H1 (cell line): Measurements from ENCODE around the gene HS3ST6. TPM values are rescaled to one million over a fixed set of nuclear protein-coding genes. Genes with fewer than 3 reads are reported as not detected.

Source experiments
- CTCF ChIA-PET: fragments of 300-600 bp; sonication (Branson Sonifier 250); formaldehyde crosslinking; loops from one replicate; lab custom pipeline; 2021; ENCODE audit not compliant: partially characterized antibody; lab: Charles Lee
- POLR2A ChIA-PET: fragments of 300-600 bp; sonication (Branson Sonifier 250); formaldehyde crosslinking; loops from one replicate; lab custom pipeline; 2021; ENCODE audit warnings: inconsistent platforms; ENCODE audit not compliant: partially characterized antibody; lab: Charles Lee
- DNase-seq, 2 experiments: peaks; one replicate each; pipeline versions ENCODE4 v3.0.0 to v3.0.0-alpha.2; 2010 to 2022; ENCODE audit warnings: low spot score in 2 of 2, low read depth in 1 of 2, mixed read lengths in 1 of 2
- FAIRE-seq: peaks from 2 replicates; lab custom pipeline; 2011; peaks lifted over from hg19 to GRCh38; lab: Jason Lieb, UNC
- H2AFZ ChIP-seq: 2 replicates; pipeline ENCODE4 v1.8.1; 2012; ENCODE audit warnings: low read length, inconsistent platforms
- H2AK5ac ChIP-seq: 2 replicates; pipeline ENCODE4 v1.6.1; 2013; ENCODE audit warnings: low read depth, low read length
- H2BK120ac ChIP-seq: replicated peaks from 2 replicates; pipeline ENCODE3; 2013; ENCODE audit warnings: low read depth, low read length, inconsistent platforms
- H2BK12ac ChIP-seq: 2 replicates; pipeline ENCODE4 v1.6.1; 2013; ENCODE audit warnings: low read depth, low read length
- H2BK15ac ChIP-seq: 2 replicates; pipeline ENCODE4 v1.6.1; 2013; ENCODE audit warnings: low read length
- H2BK20ac ChIP-seq: 2 replicates; pipeline ENCODE4 v1.6.1; 2013; ENCODE audit warnings: low read length
- H2BK5ac ChIP-seq: 2 replicates; pipeline ENCODE4 v1.6.1; 2013; ENCODE audit warnings: low read depth, low read length
- H3K14ac ChIP-seq: 2 replicates; pipeline ENCODE4 v1.6.1; 2013; ENCODE audit warnings: inconsistent platforms; ENCODE audit not compliant: insufficient read length
- H3K18ac ChIP-seq: 2 replicates; pipeline ENCODE4 v1.6.1; 2013; ENCODE audit warnings: low read length; ENCODE audit errors: extremely low read depth
- H3K23ac ChIP-seq: 2 replicates; pipeline ENCODE4 v1.6.1; 2013; ENCODE audit warnings: inconsistent platforms; ENCODE audit not compliant: insufficient read length
- H3K23me2 ChIP-seq: 2 replicates; pipeline ENCODE4 v1.6.1; 2013; ENCODE audit warnings: low read depth, low read length
- H3K27ac ChIP-seq: 2 replicates; pipeline ENCODE4 v1.6.1; 2011; ENCODE audit warnings: low read depth, low read length, inconsistent platforms
- H3K27me3 ChIP-seq, 4 experiments: replicated peaks in 1 of 4; 1 replicate in 1 of 4; 2 replicates in 3 of 4; pipeline versions ENCODE4 v1.6.1 to v1.8.1; 2011 to 2013; ENCODE audit warnings: low read length in 3 of 4, mild to moderate bottlenecking in 3 of 4, inconsistent platforms in 2 of 4, mixed read lengths in 2 of 4, moderate library complexity in 1 of 4; ENCODE audit not compliant: control insufficient read depth in 3 of 4, insufficient read depth in 3 of 4; ENCODE audit errors: extremely low read depth in 1 of 4
- H3K36me3 ChIP-seq, 4 experiments: 2 replicates each; pipeline versions ENCODE4 v1.6.1 to v1.8.1; 2011 to 2013; ENCODE audit warnings: mild to moderate bottlenecking in 4 of 4, low read length in 3 of 4, moderate library complexity in 2 of 4, control low read depth in 1 of 4, inconsistent platforms in 1 of 4; ENCODE audit not compliant: insufficient read depth in 4 of 4, control insufficient read depth in 2 of 4
- H3K4ac ChIP-seq: replicated peaks from 2 replicates; pipeline ENCODE3; 2013; ENCODE audit warnings: low read length, low read depth, mixed read lengths, inconsistent platforms; ENCODE audit not compliant: insufficient read length
- H3K4me1 ChIP-seq, 4 experiments: replicated peaks in 1 of 4; 1 replicate in 1 of 4; 2 replicates in 3 of 4; pipeline versions ENCODE4 v1.6.1 to v1.8.1; 2011 to 2013; ENCODE audit warnings: low read length in 3 of 4, inconsistent platforms in 2 of 4, mixed read lengths in 1 of 4; ENCODE audit not compliant: insufficient read depth in 4 of 4, control insufficient read depth in 3 of 4
- H3K4me2 ChIP-seq, 2 experiments: 2 replicates each; pipeline versions ENCODE4 v1.6.1 to v1.8.1; 2011 to 2013; ENCODE audit warnings: low read depth in 2 of 2, low read length in 2 of 2, control low read depth in 1 of 2, inconsistent platforms in 1 of 2, mild to moderate bottlenecking in 1 of 2; ENCODE audit not compliant: insufficient read depth in 1 of 2
- H3K4me3 ChIP-seq, 4 experiments: fragments of 200-600, 300-600 bp in 1 of 4; sonication (generic), shearing (Covaris generic), sonication (Bioruptor Twin) in 1 of 4; 2 replicates each; pipeline versions ENCODE4 v1.5.1 to v1.8.1; 2011 to 2016; ENCODE audit warnings: low read length in 4 of 4, low read depth in 3 of 4, control low read depth in 2 of 4, inconsistent platforms in 2 of 4, mild to moderate bottlenecking in 2 of 4, mixed read lengths in 1 of 4, moderate library complexity in 1 of 4; ENCODE audit not compliant: insufficient read depth in 2 of 4; ENCODE audit errors: extremely low read depth in 1 of 4
- H3K56ac ChIP-seq: replicated peaks from 2 replicates; pipeline ENCODE3; 2013; ENCODE audit warnings: low read depth, mild to moderate bottlenecking, mixed read lengths, low read length, inconsistent platforms; ENCODE audit not compliant: insufficient read length
- H3K79me1 ChIP-seq: 2 replicates; pipeline ENCODE4 v1.6.1; 2013; ENCODE audit warnings: low read depth, low read length, control low read depth
- H3K79me2 ChIP-seq, 2 experiments: 2 replicates each; pipeline versions ENCODE4 v1.6.1 to v1.8.1; 2012 to 2013; ENCODE audit warnings: low read length in 2 of 2, mild to moderate bottlenecking in 2 of 2, inconsistent platforms in 1 of 2; ENCODE audit not compliant: insufficient read depth in 2 of 2, control insufficient read depth in 1 of 2
- H3K9ac ChIP-seq, 4 experiments: replicated peaks in 1 of 4; 1 replicate in 1 of 4; 2 replicates in 3 of 4; pipeline versions ENCODE4 v1.6.1 to v1.8.1; 2011 to 2013; ENCODE audit warnings: low read depth in 3 of 4, low read length in 3 of 4, control low read depth in 2 of 4, mild to moderate bottlenecking in 2 of 4, moderate library complexity in 2 of 4, inconsistent platforms in 1 of 4; ENCODE audit errors: extremely low read depth in 1 of 4
- H3K9me3 ChIP-seq, 2 experiments: 2 replicates each; pipeline versions ENCODE4 v1.6.1 to v1.8.1; 2012 to 2013; ENCODE audit warnings: mild to moderate bottlenecking in 2 of 2, moderate library complexity in 2 of 2, control low read depth in 1 of 2, inconsistent platforms in 1 of 2, low read depth in 1 of 2, low read length in 1 of 2, mixed read lengths in 1 of 2; ENCODE audit not compliant: insufficient read depth in 2 of 2
- H4K20me1 ChIP-seq, 2 experiments: replicated peaks in 1 of 2; 2 replicates each; pipeline versions ENCODE3 to v1.8.1; 2011 to 2013; ENCODE audit warnings: inconsistent platforms in 2 of 2, low read length in 2 of 2, mild to moderate bottlenecking in 1 of 2; ENCODE audit not compliant: insufficient read depth in 2 of 2, control insufficient read depth in 1 of 2
- H4K5ac ChIP-seq: 2 replicates; pipeline ENCODE4 v1.6.1; 2013; ENCODE audit warnings: low read length, low read depth, mixed read lengths, inconsistent platforms; ENCODE audit not compliant: insufficient read length
- H4K8ac ChIP-seq: 2 replicates; pipeline ENCODE4 v1.8.0; 2013; ENCODE audit warnings: mild to moderate bottlenecking, moderate library complexity, low read length, inconsistent platforms; ENCODE audit not compliant: insufficient read depth; ENCODE audit errors: extremely low read depth
- H4K91ac ChIP-seq: replicated peaks from 2 replicates; pipeline ENCODE3; 2013; ENCODE audit warnings: low read length, mixed read lengths, inconsistent platforms; ENCODE audit not compliant: insufficient read length
- BRCA1 ChIP-seq: IDR thresholded peaks from 2 replicates; pipeline ENCODE4 v1.6.1; 2012; ENCODE audit warnings: low read depth, low read length, improper control_type of control experiment
- CEBPB ChIP-seq: IDR thresholded peaks from 2 replicates; pipeline ENCODE4 v1.6.1; 2012; ENCODE audit warnings: low read depth, low read length
- CREB1 ChIP-seq: IDR thresholded peaks from 2 replicates; pipeline ENCODE4 v1.6.1; 2012; ENCODE audit warnings: inconsistent platforms
- HDAC6 ChIP-seq: IDR thresholded peaks from one replicate; pipeline ENCODE4 v1.7.1; 2012; ENCODE audit warnings: low read depth, mild to moderate bottlenecking, inconsistent platforms, low read length, moderate library complexity
- JUND ChIP-seq: IDR thresholded peaks from 2 replicates; pipeline ENCODE4 v1.6.1; 2011; ENCODE audit warnings: mild to moderate bottlenecking, improper control_type of control experiment, low read length
- POLR2AphosphoS5 ChIP-seq: IDR thresholded peaks from 2 replicates; pipeline ENCODE4 v1.6.1; 2011; ENCODE audit warnings: low read depth, low read length
- WGBS, 2 experiments: shearing (Covaris generic) in 1 of 2; methylation state at CpG; one replicate each; pipeline versions ENCODE4 v1.1.6 to v1.1.7; 2013 to 2015; ENCODE audit warnings: low lambda C conversion rate in 2 of 2, mixed read lengths in 2 of 2, inconsistent platforms in 1 of 2, low coverage in 1 of 2, missing lambda C conversion rate in 1 of 2; ENCODE audit not compliant: insufficient replicate concordance in 2 of 2, insufficient coverage in 1 of 2, insufficient read length in 1 of 2; ENCODE audit errors: extremely low coverage in 1 of 2, missing lambda C conversion rate in 1 of 2; 5-methylcytosine and 5-hydroxymethylcytosine counted together
- polyA plus RNA-seq, 7 experiments: library from polyadenylated mRNA; depleted of rRNA in 3 of 7; stranded (reverse) in 5 of 7; unstranded in 2 of 7; fragments of >200 nt in 5 of 7; fragments of 200-250 nt in 2 of 7; gene quantifications; 1 replicate in 5 of 7; 2 replicates in 1 of 7; 4 replicates in 1 of 7; pipeline versions ENCODE4 v1.2.1 to v1.2.3, GENCODE V29; 2011 to 2013; ENCODE audit warnings: missing spikeins in 2 of 7, mixed read lengths in 2 of 7
- total RNA-seq: library from RNA; stranded (reverse); fragmentation: NEBNext Ultra II Directional; extraction: Animal tissue kit (Norgen Biotek cat#: 25700); gene quantifications from 2 replicates; pipeline ENCODE4 v1.2.1, GENCODE V29; 2021
- TF ChIP-seq, protein P1 (sequence below): IDR thresholded peaks from 2 replicates; pipeline ENCODE4 v1.6.1; 2012; ENCODE audit warnings: inconsistent platforms

The HS3ST6 gene
- total and polyA plus RNA-seq, 2 of the 8 experiments (the other 6 are each of a cell fraction or from before 2014, with no cell fraction given), result 0.36 to 0.39 TPM

DNA sequence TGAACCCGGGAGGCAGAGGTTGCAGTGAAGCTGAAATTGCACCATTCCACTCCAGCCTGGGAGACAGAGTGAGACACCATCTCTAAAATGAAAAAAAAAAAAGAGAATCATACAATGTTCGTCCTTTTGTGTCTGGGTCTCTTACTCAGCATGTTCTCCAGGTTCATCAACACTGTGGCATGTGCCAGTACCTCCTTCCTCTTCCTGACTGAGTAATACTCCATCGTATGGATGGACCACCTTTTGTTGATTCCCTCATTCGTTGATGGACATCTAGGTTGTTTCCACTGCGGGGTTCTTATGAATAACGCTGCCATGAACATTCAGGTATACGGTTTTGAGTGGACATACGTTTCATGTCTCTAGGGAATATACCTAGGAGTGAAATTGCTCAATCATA, 4.1 kb upstream of the HS3ST6 start:
- Histone ChIP-seq H3K4me1 (peaks cover 4 to 27% (median 18%) of the 10 kb centered on the region in 4 experiments), H3K56ac (no peak overlapping the region), H3K9ac (no peak overlapping the region), H2BK12ac (0 out of 2 replicates have a peak overlapping the region, but pooled peaks have one; percentile 40), H2AK5ac (no peak overlapping the region), H3K23ac (no peak overlapping the region), H2BK120ac (no peak overlapping the region), H3K14ac (no peak overlapping the region), H2AFZ (no peak overlapping the region), H2BK20ac (no peak overlapping the region), H3K18ac (no peak overlapping the region), H3K27me3 (peaks cover 33 to 73% (median 54%) of the 10 kb centered on the region in 4 experiments), H3K4ac (no peak overlapping the region), H3K4me2 (no peak overlapping the region), H3K4me3 (no peak overlapping the region), H2BK5ac (no peak overlapping the region), H3K9me3 (no peaks in the 10 kb centered on the region), H2BK15ac (no peak overlapping the region), H4K20me1 (peaks cover 3 to 4% of the 10 kb centered on the region in 2 experiments), H3K27ac (no peak overlapping the region), H3K79me1 (no peaks in the 10 kb centered on the region), H3K23me2 (peaks cover 9% of the 10 kb centered on the region; the same call in 1 of the 2 replicates), H3K79me2 (no peaks in the 10 kb centered on the region), H4K91ac (no peak overlapping the region), H4K8ac (no peak overlapping the region), H3K36me3 (peaks cover 0 to 7% (median 0%) of the 10 kb centered on the region in 4 experiments; a peak in 1 of 8 replicates), H4K5ac (no peak overlapping the region)
- POLR2A ChIA-PET, result interaction anchor here (1.4 to 2.1 kb wide), 2 partner anchors 12 to 56 kb away, joined by 3 to 8 read pairs; no protein-coding TSS in a partner anchor
- DNase-seq (no peak), FAIRE-seq (no peak)
- WGBS, 2 experiments, result 77% methylated on average over 8 of the region's 8 CpGs; no CpG with 5 or more reads in 1 of the 2 experiments
- TF ChIP-seq HDAC6, result no peak
- TF ChIP-seq JUND, result no peak
- 0 out of 2 replicates have a peak, but pooled peaks have one; percentile 21 for TF ChIP-seq CEBPB
- TF ChIP-seq BRCA1, result no peak
- TF ChIP-seq CREB1, result no peak
- TF ChIP-seq POLR2AphosphoS5, result no peak
- TF ChIP-seq, protein P1, sequence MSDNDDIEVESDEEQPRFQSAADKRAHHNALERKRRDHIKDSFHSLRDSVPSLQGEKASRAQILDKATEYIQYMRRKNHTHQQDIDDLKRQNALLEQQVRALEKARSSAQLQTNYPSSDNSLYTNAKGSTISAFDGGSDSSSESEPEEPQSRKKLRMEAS, result no peak
- CTCF ChIA-PET, result interaction anchor here (1.6 to 2.8 kb wide), 5 partner anchors 10 to 59 kb away, joined by 4 to 21 read pairs (median 9); partner anchors contain the start of gene MEIOB
